Stimulated activated naive CD4-positive, alpha-beta T cell (primary cell): ENCODE measurements around the gene TNPO1.
"Not testable (repeated sequence)": the region's sequence is repeated elsewhere in the genome, so short reads cannot be mapped to it uniquely, and the experiment has no call there.

Experiments used
- DNase-seq, 6 experiments: peaks; one replicate each; lab custom pipeline; 2025; lab: John Stamatoyannopoulos, UW

The TNPO1 gene

GRCh38 chr5:72934953-72935725, 118.7 kb downstream of the TNPO1 start:
- DNase-seq, result not testable (repeated sequence)

- no peak for DNase-seq
Measured at GRCh38 chr5:72936893-72937292, 120.4 kb downstream of the TNPO1 start.

GRCh38 chr5:72937517-72938061, 121.1 kb downstream of the TNPO1 start:
- DNase-seq, result no peak

- no peak for DNase-seq
Measured at GRCh38 chr5:72938206-72938605, 121.7 kb downstream of the TNPO1 start.

DNA sequence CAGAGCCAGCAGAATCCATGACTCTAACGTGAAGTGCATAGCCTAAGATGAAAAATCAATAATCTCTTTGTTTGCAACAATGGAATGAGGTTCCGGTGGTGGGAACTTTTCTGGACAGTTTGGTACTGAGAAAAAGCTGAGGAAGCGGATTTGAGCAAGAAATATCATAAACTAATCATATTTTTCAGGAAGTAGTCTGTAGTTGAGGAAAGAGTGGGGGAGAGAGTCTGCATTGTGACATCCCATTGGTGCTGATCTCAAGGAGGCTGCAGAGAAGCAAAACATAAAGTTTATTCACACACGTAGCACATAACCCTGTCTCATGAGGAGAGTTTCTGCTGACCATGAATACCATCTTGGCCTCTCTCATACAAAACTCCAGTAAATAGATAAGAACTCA, 123.6 kb downstream of the TNPO1 start:
- DNase-seq, result no peak

DNA sequence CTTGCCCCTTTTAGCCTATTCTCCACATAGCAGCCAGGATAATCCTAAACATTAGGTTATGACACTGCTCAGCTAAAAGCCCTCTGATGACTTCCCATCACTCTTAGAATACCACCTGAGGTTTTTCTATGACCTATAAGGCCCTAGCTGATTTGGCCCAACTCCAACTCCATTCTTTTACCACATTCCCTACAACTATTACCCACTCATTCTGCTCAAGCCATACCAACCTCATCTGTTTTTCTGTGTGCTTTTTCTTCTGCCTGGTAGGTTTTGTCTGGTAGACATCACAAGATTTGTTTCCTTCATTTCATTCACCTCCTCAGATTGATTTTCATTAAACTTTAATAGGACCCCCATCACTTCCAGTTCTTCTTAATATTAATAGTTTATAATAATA, 126.8 kb downstream of the TNPO1 start:
- DNase-seq, result no peak

- no peak for DNase-seq
Measured at GRCh38 chr5:72947498-72947897, 131.0 kb downstream of the TNPO1 start.

- DNase-seq, result no peak
Measured at GRCh38 chr5:72949481-72949880, 133.0 kb downstream of the TNPO1 start.

GRCh38 chr5:72951671-72952468, 135.4 kb downstream of the TNPO1 start:
- DNase-seq, result no peak

DNA sequence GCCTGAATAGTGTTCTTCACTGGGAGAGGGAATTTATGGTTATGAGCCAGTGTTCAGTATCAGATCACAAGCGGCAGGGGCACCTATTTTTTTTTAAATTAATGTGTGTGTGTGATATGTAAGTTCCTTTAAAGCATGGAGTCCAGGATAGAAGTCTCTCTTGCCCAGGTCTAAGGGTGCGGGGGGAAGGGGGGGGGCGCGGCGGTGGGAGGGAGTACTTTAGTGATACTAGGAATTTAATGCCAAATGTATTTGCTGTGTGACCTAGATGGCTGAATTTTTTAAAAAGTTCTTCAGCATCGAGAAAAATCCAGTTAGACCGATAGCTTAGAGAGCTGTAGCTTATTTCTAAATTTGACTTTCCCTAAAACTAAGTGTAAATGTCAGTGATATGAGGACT, 137.9 kb downstream of the TNPO1 start:
- DNase-seq, result no peak

- DNase-seq, result no peak
Measured at GRCh38 chr5:72955143-72955767, 138.8 kb downstream of the TNPO1 start.

DNA sequence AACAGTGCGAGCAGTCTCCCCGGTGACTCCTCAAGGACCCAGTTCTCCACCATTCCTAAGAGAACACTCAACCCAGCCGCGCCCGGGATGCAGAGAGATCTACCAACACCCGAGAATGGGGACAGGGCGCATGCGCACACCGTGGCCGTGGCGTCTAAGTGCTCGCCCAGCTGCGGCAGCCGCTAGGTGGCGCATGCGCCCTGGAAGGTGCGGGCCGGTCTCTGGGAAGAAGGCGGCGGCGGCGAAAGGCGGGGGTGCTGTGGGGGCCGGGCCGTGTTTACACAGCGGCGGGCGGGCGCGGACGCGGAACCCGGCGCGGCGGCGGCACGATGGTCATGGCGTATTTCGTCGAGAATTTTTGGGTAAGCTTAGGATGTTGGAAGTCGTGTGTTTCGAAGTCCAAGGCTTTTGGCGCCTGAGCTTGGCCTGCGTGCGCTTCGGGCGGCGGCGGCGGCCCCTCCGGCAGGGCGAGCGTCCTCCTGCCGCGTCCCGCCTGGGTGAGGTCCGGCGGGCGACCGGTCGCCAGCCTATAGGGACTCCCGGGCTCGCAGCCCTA, 139.4 kb downstream of the TNPO1 start, which contains the start of gene FCHO2:
Gene FCHO2, plus strand, starts transcription at position 274 of the 556 bp plus-strand sequence. Its CDS starts 56 bp downstream, at position 330.
- peak; percentile 74 to 93 (median 90) for DNase-seq

DNA sequence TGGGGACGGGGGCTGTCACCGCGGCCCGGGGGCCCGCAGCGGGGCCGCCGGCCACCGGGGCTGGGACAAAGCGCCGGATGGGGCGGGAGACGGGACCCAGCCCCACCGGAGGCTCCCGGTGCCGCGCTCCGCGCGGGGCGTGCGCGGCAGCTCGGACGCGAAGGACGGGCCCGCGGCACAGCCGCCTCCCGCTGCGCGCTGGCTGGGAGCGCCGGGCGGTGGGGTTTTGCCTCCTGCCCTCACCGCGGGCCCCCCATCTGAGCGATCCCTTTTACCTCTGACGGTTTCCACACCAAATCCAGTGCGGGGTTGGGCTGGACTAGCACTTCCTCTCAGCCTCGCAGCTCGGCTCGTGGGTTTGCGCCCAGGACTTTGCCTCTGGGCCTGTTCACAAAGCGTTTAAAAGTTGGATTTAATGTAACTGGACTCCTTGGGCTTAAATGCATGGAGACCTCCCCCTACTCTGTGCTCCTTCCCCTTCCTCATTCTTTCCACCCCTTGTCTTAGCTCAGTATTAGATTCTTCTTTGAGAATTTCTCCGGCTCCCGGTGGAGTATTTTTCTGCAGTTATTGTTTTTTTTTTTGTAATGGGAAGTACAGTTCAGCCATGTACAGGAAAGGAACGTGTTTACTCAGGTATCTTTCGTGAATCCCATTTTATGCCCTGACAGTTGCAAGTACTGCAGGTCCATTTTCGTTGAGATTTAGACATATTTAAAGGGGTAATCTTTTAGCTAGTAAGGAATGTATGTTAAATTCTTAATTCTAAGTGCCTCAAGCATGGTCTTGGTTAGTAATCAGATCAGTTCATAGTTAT, 140.1 kb downstream of the TNPO1 start:
- DNase-seq, result peak in 5 of 6 experiments; percentile 8 to 44 (median 26)

DNA sequence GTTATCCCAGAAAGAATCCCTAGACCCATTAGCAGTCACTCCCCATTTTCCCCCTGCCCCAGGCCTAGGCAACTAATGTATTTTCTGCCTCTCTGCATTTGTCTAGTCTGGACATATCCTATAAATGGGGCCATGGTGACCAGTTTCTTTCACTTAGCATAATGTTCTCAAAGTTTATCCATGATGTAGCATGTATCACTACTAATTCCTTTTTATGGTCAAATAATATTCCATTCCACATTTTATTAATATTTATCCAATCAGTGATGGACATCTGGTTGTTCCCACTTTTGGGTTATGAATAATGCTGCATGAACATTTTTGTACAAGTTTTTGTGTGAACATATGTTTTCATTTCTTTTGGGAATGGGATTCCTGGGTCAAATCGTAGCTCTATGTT, 140.9 kb downstream of the TNPO1 start:
- no peak for DNase-seq

GRCh38 chr5:72959257-72959656, 142.8 kb downstream of the TNPO1 start:
- DNase-seq, result no peak
